Measurements from ENCODE around the gene TBC1D1. TPM values are rescaled to one million over a fixed set of nuclear protein-coding genes. Genes with fewer than 3 reads are reported as not detected.

TBC1D1 gene
- total RNA-seq, 1 donor from 2014 or later: 113 TPM

- peak; percentile 42 for DNase-seq (ENCODE audit: low read depth, low spot score)
- no peaks in the 10 kb centered on the region for H3K9me3 Mint-ChIP-seq
Observed at GRCh38 chr4:37977471-37978247, 86.8 kb downstream of the TBC1D1 start.

GRCh38 chr4:37978248-37978924 lies 87.5 kb downstream of the TBC1D1 start:
- Mint-ChIP-seq H3K9me3 (no peaks in the 10 kb centered on the region), H3K27me3 (ENCODE audit: low read depth) (no peaks in the 10 kb centered on the region), H3K4me3 (peak overlapping the region; percentile 90), H3K4me1 (peaks cover 23% of the 10 kb centered on the region), H3K36me3 (ENCODE audit: low read depth) (no peaks in the 10 kb centered on the region), H3K27ac (ENCODE audit: unreplicated experiment) (no peak overlapping the region)
- TF ChIP-seq CTCF (conservative IDR thresholded peaks at IDR 0.05): no peak
- DNase-seq (ENCODE audit: low read depth, low spot score): peak; percentile 8

More at GRCh38 chr4:37977471-37978247, 86.8 kb downstream of the TBC1D1 start:
- no peaks in the 10 kb centered on the region for H3K36me3 Mint-ChIP-seq (ENCODE audit: low read depth)
- no peak overlapping the region for H3K27ac Mint-ChIP-seq (ENCODE audit: unreplicated experiment)
- H3K4me1 Mint-ChIP-seq: peaks cover 23% of the 10 kb centered on the region
- no peaks in the 10 kb centered on the region for H3K27me3 Mint-ChIP-seq (ENCODE audit: low read depth)
- peak overlapping the region; percentile 90 for H3K4me3 Mint-ChIP-seq
- peak; percentile 67 for TF ChIP-seq CTCF (conservative IDR thresholded peaks at IDR 0.05)

GRCh38 chr4:37980246-37980645 lies 89.4 kb downstream of the TBC1D1 start:
- no peak overlapping the region for H3K27ac Mint-ChIP-seq (ENCODE audit: unreplicated experiment)
- H3K4me3 Mint-ChIP-seq: peak overlapping the region; percentile 32
- H3K4me1 Mint-ChIP-seq: peaks cover 23% of the 10 kb centered on the region

GRCh38 chr4:37981425-37981824 lies 90.5 kb downstream of the TBC1D1 start:
- peak overlapping the region; percentile 51 for H3K27ac Mint-ChIP-seq (ENCODE audit: unreplicated experiment)
- no peaks in the 10 kb centered on the region for H3K27me3 Mint-ChIP-seq (ENCODE audit: low read depth)
- peaks cover 17% of the 10 kb centered on the region for H3K4me1 Mint-ChIP-seq
- no peak overlapping the region for H3K4me3 Mint-ChIP-seq
- H3K36me3 Mint-ChIP-seq (ENCODE audit: low read depth): no peaks in the 10 kb centered on the region
- no peaks in the 10 kb centered on the region for H3K9me3 Mint-ChIP-seq
- no peak for DNase-seq (ENCODE audit: low read depth, low spot score)
- TF ChIP-seq CTCF (conservative IDR thresholded peaks at IDR 0.05): no peak

More at GRCh38 chr4:37980246-37980645, 89.4 kb downstream of the TBC1D1 start:
- no peaks in the 10 kb centered on the region for H3K9me3 Mint-ChIP-seq
- no peaks in the 10 kb centered on the region for H3K36me3 Mint-ChIP-seq (ENCODE audit: low read depth)
- TF ChIP-seq CTCF (conservative IDR thresholded peaks at IDR 0.05): no peak
- DNase-seq (ENCODE audit: low read depth, low spot score): no peak
- H3K27me3 Mint-ChIP-seq (ENCODE audit: low read depth): no peaks in the 10 kb centered on the region

GRCh38 chr4:37981844-37982720 lies 91.2 kb downstream of the TBC1D1 start:
- Mint-ChIP-seq H3K27me3 (ENCODE audit: low read depth) (no peaks in the 10 kb centered on the region), H3K4me3 (no peak overlapping the region), H3K9me3 (no peaks in the 10 kb centered on the region), H3K27ac (ENCODE audit: unreplicated experiment) (no peak overlapping the region), H3K4me1 (peaks cover 13% of the 10 kb centered on the region), H3K36me3 (ENCODE audit: low read depth) (no peaks in the 10 kb centered on the region)
- DNase-seq (ENCODE audit: low read depth, low spot score): no peak
- TF ChIP-seq CTCF (conservative IDR thresholded peaks at IDR 0.05): no peak
